Fibroblast of lung (primary cell): Measurements from ENCODE around the gene COL10A1.

Source experiments
- CTCF ChIP-seq, 2 donors: IDR thresholded peaks in 1 of 2; conservative IDR thresholded peaks in 1 of 2; 1 replicate in 1 of 2; 2 replicates in 1 of 2; pipeline ENCODE4 v1.5.1; 2011 to 2012; ENCODE audit warnings: low read length in 2 of 2, control low read depth in 1 of 2, inconsistent platforms in 1 of 2, low read depth in 1 of 2, mild to moderate bottlenecking in 1 of 2
- EZH2 ChIP-seq: IDR thresholded peaks from 2 replicates; pipeline ENCODE4 v1.5.1; 2012; ENCODE audit warnings: low read length, control low read depth, mild to moderate bottlenecking; ENCODE audit errors: missing control alignments

- TF ChIP-seq CTCF (conservative IDR thresholded peaks at IDR 0.05 in 1 of 2, IDR thresholded peaks at IDR 0.05 in 1 of 2; ENCODE audit: low read depth in 1 of 2, low read length in 2 of 2) (no peak), EZH2 (no peak)
Observed at GRCh38 chr6:116073765-116074440, 52.0 kb downstream of the COL10A1 start.
